GM12878 (cell line): ENCODE measurements around the gene NAT14.

ENCODE experiments used
- ATF2 ChIP-seq: IDR thresholded peaks from 2 replicates; pipeline ENCODE4 v1.6.1; 2012; ENCODE audit warnings: low read length, inconsistent platforms
- CHD4 ChIP-seq: fragments of 200-600 bp; sonication (generic); IDR thresholded peaks from 2 replicates; pipeline ENCODE4 v1.6.1; 2016; ENCODE audit warnings: mild to moderate bottlenecking
- CTCF ChIP-seq, 3 experiments: IDR thresholded peaks in 2 of 3; conservative IDR thresholded peaks in 1 of 3; 2 replicates each; pipeline ENCODE4 v1.5.1; 2011; ENCODE audit warnings: low read depth in 3 of 3, low read length in 3 of 3, mild to moderate bottlenecking in 3 of 3, control low read depth in 2 of 3, moderate library complexity in 2 of 3, inconsistent platforms in 1 of 3, mixed read lengths in 1 of 3; ENCODE audit not compliant: control insufficient read depth in 2 of 3, insufficient read depth in 1 of 3; ENCODE audit errors: extremely low read depth in 1 of 3
- NR2C2 ChIP-seq: IDR thresholded peaks from 2 replicates; pipeline ENCODE4 v1.6.1; 2011; ENCODE audit warnings: borderline replicate concordance, low read depth; ENCODE audit not compliant: control insufficient read depth, insufficient read length
- POLR2A ChIP-seq: IDR thresholded peaks from 2 replicates; pipeline ENCODE4 v1.6.1; 2011; ENCODE audit warnings: low read depth, mild to moderate bottlenecking, low read length
- SIN3A ChIP-seq: IDR thresholded peaks from 2 replicates; pipeline ENCODE4 v1.6.1; 2012; ENCODE audit warnings: low read depth, low read length, improper control_type of control experiment
- SIX5 ChIP-seq: IDR thresholded peaks from 2 replicates; pipeline ENCODE4 v1.6.1; 2011; ENCODE audit warnings: mild to moderate bottlenecking, low read depth, low read length, moderate library complexity; ENCODE audit not compliant: severe bottlenecking

- TF ChIP-seq NR2C2, result no peak
- no peak for TF ChIP-seq SIN3A
- TF ChIP-seq CTCF (IDR thresholded peaks at IDR 0.05 in 2 of 3, conservative IDR thresholded peaks at IDR 0.05 in 1 of 3; ENCODE audit: control insufficient read depth in 2 of 3, extremely low read depth in 1 of 3, insufficient read depth in 1 of 3, low read depth in 3 of 3, low read length in 3 of 3), result no peak
- TF ChIP-seq ATF2, result no peak
- TF ChIP-seq SIX5, result no peak
- TF ChIP-seq CHD4, result no peak
- no peak for TF ChIP-seq POLR2A
These were observed 44.4 kb upstream of the NAT14 start for GRCh38 chr19:55440411-55441105.
